NCI-H1048 (cell line): ENCODE measurements around the gene ENKUR.
"Not testable (repeated sequence)": the region's sequence is repeated elsewhere in the genome, so short reads cannot be mapped to it uniquely, and the experiment has no call there.

Source experiments
- DNase-seq: peaks from one replicate; lab custom pipeline; 2025; lab: John Stamatoyannopoulos, UW

ENKUR gene

DNA sequence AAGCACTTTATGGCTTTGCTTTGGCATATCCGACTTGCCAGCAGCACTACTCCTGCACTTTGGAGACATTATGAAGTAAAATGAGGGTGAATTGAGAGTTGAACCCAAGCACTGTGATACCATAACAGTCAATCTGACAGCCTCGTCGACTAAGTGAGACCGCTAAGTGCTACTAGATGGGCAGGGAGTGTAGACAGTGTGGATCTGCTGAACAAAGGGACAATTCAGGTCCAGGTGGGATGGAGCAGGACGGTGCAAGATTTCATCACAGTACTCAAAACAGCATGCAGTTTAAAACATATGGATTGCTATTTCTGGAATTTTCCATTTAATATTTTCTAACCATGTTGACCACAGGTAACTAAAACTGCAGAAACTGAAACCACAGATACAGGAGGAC, 42.8 kb downstream of the ENKUR start:
- DNase-seq, result no peak

DNA sequence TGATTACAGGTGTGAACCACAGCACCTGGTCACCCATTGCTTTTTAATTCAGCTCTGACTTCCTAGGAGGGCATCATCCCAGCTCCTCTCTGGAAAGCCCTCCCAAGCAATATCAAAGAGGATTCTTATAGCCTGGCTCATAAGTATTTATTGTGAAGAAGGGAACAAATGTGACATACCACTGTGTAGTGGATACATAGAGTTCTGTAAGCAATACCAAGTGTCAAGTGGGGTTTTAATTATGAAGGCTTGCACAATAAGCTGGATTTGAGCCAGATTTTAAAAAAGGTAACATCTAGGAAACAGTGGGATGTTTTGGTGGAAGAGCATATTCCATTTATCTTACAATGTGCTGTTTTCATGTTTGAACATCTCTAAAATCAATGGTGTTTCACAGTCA, 44.6 kb downstream of the ENKUR start:
- DNase-seq, result no peak

DNA sequence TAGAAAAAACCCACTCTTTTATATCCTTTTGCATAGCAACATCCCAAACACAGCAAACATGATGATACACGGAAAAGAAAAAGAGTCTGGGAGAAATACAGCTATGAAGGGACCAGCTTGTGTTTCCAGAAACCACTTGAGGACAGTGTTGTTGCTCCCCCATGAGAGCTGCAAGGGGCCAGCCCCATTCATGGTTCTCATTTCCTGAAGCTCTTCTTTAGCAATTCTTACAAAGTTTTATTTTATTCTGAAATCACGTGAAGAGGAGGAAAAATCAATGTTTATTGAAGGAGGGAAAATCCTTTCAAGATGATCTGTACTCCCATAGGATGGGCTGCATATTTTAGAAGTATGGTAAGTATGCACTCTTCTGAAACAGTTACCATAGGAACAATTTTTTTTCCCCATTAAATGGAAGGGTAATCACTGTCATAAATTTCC, 46.1 kb downstream of the ENKUR start:
- no peak for DNase-seq

DNA sequence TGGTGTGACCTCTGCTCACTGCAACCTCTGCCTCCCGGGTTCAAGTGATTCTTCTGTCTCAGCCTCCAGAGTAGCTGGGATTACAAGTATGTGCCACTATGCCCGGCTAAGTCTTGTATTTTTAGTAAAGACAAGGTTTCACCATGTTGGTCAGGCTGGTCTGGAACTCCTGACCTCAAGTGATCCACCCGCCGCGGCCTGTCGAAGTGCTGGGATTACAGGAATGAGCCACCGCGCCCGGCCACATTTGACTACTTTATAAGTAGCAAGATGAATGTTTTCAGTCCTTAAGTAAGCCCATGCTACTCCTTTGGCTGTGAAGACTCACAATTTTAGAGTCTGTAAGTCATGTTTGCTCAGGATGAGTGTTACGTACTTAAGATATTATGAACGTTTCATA, 47.0 kb downstream of the ENKUR start:
- DNase-seq, result not testable (repeated sequence)

DNA sequence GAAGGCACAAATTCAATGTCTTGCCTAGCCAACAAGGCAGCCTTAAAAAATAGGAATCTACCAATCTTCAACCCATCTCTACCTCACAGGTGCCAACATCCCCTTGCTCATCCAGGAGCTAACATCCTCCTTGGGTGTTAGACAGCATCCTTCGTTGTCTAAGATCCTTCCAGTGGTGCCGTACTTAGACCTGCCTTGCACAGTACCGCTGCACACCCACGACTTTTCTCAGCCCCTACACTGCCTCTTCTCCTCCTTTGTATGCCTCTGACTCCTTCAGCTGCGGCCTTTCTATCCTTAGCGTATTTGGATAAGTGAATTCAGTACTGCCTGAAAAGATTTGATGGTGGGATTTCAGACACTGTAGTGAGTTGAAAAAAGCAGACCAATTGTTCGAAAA, 47.6 kb downstream of the ENKUR start:
- no peak for DNase-seq

DNA sequence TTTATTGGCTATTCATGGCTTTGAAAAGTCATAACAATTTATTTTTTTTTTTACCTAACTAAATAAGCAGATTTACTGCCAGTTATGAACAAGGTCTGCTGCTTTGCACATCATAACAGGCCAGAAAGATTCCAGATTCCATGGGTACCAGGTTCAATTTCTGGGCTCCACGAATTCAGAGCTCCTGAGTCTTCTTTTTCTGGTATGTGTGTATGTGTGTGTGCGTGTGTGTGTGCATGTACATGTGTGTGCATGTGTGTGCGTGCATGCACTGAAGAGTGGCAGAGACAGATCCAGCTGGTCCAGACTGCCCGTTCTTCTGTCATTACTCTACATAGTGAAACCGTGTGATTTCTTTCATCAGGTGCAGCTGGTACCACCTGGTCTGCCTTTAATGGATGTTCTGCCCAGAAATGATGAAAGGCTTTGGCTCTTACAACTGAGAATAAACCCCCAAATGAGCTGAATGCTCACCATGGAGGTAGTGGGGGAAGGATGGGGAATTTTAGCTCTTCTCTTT, 48.9 kb downstream of the ENKUR start:
- no peak for DNase-seq

DNA sequence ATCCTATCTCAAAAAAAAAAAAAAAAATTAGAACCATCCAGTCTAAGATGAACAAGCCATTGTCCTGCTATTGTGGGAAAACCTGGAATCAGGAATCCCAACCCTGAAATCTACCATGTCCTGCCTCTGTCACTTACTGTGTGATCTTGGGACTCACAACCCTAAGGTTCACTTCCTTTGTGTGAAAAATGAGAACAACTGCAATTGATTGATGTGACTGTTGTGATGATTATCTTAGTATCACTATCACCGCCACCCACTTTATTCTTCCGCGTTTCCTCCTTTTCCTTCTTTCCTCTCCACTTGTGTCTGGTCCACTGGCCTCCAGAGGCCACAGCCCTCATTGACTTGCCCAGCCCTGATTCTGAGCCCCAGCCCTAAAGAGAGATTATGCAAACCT, 50.9 kb downstream of the ENKUR start:
- DNase-seq, result no peak

DNA sequence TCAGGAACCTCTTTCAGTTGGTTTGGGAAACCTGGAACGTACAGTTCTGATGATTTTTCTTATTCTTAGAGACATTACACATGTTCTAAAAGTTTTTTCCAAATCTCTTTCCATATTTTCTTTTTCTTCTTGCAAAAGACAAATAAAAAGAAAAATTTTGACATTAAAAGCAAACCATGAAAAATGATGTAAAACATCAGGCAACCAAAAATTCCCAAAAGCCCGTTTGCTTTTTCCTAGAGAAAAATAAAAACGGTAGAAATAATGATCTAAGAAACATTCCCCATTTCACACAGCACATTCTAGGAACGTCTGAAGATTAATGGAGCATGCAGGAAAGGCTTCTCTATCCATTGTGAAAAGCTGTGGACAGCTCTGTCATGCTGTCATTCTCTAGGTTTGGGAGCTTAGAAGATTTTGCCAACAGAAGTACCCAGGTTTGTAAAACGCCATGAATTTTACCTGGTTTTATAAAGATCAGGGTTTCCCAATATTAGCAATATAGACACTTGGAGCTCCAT, 52.4 kb downstream of the ENKUR start:
- no peak for DNase-seq

DNA sequence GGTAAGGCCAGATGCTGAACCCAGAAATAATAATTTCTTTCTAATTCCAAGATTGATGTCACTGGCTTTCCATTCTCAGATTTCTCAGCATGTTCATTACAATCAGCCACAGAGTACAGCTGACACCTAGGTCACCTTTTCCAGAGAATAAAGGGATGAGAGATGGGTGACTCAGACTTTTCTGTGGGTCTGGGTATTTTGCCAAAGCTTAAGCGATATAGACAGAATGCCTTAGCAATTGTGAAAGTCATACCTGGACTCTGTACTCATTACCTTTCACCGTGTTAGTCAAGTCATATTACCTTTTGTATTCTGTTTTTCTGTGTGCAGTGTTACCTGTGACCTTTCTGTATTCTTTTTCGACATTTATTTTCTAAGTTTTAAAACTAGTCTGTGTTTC, 53.0 kb downstream of the ENKUR start:
- no peak for DNase-seq

DNA sequence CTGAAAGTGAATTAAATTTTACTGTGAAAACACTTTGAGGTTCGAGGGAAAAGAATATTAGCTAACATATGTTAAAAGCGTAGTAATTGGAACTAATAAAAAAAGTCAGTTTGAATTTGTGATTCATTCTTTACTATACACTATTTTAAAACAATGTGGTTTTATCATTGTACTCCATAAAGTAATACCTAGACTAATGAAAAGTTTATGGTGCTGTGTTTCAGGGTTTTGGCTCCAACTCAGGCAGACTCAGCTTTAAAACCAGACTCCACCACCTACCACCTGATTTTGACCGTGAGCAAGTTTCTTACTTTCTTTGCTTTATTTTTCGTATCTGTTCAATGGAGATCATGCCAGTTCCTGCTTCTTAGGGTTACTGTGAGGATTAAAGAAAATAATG, 54.4 kb downstream of the ENKUR start:
- DNase-seq, result no peak

DNA sequence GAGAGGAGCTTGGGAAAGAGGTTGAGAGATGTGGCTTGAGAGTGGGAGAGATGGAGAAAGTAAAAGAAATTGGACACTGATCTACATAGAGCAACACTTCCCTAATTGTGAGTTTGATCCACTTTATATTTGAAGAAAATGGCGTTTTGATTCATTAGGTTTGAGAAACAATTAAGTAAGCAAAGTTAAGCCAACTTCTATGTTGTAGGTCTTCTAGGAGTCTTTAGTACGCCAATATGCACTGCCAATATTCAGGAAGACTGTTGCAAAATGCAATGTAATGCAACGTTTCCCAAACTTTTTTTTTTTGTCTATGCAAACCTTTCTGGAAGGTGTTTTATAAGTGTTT, 56.6 kb downstream of the ENKUR start:
- no peak for DNase-seq

DNA sequence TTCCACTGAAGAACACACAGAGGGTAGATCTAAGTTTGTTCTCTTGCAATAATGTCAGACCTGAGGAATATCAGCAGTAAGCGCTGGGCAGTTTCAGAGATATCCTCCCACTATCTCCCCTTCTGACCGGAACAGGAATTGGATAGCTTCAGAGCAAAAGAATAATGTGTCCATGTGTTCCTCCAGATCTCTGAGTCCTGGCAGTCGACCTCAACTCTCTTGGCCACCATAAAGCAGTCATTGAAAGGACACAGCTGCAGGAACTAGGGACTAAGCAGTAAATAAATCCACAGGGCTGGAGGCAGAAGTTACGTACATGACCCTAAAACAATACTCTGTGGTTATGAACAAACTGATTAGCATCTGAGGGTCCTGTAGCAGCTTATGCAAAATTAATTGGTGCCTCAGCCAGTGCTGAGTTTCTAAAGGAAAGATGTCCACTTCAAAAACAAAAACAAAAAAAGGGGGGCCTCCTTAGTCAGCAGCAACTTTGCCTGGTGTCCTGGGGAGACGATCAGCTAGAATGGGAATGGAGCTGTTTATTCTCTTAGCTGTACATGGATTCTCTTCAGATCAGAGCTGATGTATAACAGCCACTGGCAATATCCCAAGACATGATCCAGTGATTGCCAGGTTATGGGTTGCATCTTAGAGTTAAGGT, 57.1 kb downstream of the ENKUR start:
- DNase-seq, result no peak

DNA sequence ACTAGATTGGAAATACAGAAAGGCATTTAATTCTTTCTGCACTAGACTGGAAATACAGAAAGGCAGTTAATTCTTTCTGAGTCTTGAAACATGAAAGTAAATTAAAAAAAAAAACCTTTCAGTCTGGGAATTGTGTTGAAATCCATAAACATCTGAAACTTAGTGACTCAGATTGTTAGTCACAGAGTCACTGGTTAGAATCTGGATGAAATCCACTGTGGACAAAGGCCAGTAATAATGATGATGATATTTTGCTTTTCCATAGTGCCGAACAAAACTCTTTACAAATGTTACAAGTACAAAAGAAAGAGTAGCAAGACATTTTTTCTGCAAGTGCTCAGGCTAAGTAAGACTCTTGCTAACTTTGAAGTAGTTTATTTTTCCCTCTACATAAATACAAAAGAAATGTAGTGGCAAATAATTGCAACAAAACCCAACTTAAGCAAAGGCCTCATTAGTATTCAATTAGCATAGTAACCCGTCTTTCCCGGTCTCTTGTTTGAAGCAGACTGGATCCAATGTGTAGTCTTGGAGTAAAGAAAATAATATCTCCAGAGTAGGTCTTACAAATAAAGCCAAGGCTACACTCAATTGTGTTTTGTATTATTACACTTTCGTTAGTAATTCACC, 57.8 kb downstream of the ENKUR start:
- no peak for DNase-seq

DNA sequence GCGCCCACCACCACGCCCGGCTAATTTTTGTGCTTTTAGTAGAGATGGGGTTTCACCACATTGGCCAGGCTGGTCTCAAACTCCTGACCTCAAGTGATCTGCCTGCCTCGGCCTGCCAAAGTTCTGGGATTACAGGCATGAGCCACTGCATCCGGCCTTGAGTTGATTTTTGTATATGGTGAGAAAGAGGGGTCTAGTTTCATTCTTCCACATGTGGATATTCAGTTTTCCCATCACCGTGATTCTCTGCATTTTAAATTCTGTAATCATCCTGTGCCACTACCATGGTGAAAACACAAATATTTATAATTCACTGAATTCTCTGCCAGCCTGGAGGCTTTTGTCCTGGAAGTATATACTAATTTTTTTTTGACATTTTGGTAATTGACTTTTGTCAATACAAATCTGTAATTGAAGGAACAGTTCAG, 58.3 kb downstream of the ENKUR start:
- not testable (repeated sequence) for DNase-seq

DNA sequence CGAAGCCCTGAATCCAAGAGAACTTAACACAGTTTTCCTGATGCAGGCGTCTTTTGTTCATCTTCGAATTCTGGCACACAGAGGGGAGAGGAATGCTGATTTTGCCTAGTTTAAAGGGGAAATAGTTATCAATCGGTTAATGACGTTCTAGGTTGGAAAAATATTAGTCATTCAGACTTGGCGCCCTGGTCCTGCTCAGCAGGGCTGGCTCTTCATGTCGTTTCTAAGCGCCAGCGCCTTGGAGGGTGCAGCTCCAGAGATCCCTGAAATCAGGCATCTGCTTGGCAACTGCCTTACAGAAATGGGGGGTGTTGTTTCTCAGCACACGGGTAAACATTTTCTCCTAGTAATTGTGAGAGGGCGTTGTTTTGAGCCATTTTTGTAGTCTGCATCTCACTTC, 62.3 kb downstream of the ENKUR start:
- no peak for DNase-seq

DNA sequence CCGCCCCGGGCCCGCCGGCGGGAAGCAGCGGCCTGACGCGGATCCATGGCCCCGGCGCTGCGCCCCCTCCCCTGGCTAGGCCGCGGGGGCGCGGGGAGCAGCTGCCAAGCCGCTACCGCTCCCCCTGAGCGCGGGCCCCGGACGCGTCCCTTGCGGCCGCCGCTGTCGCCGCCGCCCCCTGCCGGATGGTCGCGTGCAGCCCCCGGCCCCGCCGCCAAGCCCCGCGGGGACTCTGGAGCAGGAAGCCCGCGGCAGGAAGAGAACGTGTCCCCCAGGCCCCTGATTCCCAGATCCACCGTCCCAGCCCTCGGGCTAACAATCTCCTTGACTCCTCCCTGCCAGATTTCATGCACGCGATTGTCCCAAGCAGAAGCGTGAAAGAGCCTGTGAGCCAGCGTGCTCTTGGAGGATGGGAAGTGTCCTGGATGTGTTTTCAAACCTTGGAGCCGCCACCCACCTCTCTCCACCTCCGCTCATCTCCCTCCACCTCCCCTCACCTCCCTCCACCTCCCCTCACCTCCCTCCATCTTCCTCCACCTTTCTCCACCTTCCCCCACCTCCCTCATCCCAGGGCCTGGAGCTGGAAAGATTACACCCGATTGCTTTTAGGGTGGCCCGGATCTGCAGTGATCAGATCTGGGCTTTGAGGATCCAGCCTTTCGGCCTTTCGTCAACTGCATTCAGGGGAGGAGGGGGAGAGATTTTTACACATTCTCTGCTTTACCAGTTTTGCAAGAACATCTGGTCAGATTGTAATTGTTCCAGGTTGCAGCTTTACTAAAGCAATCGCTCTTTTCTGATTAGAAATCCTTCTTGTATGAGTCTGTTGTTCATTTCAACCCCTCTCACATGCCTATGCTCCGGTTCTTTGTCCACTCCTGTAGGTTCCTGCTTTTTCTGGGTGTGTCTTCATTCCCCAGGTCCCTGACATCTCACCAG, 63.0 kb downstream of the ENKUR start:
- no peak for DNase-seq

DNA sequence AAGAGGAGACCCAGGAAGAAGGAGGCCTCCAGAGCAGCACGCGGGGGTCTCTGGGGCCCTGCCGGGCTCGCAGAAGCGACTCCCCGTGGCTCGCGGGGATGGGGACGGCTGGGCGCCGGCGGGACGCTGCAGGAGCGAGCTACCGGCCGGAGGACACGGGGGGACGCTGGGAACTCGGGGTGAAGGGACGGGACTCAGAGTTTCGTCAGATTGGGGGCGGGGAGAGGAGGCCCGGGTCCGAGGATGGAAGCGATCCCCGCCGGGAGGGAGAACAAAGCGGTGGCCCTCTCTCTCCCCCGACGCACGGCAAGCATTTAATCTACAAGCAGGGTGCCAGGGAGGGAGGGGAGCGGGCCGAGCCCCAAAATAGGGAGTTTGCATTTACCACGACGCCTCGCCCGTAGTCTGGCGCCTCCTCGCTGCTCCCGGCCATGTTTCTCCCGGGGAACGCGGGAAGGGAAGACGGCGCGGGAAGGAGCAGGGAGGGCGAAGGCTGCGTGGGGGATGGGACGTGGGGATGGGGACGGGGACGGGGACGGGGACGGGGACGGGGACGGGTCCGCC, 63.7 kb downstream of the ENKUR start, which contains the start of gene PRTFDC1:
PRTFDC1 (minus strand) TSS at position 464 of the 564 bp plus-strand sequence; CDS start at position 433, 31 bp downstream.
- no peak for DNase-seq

DNA sequence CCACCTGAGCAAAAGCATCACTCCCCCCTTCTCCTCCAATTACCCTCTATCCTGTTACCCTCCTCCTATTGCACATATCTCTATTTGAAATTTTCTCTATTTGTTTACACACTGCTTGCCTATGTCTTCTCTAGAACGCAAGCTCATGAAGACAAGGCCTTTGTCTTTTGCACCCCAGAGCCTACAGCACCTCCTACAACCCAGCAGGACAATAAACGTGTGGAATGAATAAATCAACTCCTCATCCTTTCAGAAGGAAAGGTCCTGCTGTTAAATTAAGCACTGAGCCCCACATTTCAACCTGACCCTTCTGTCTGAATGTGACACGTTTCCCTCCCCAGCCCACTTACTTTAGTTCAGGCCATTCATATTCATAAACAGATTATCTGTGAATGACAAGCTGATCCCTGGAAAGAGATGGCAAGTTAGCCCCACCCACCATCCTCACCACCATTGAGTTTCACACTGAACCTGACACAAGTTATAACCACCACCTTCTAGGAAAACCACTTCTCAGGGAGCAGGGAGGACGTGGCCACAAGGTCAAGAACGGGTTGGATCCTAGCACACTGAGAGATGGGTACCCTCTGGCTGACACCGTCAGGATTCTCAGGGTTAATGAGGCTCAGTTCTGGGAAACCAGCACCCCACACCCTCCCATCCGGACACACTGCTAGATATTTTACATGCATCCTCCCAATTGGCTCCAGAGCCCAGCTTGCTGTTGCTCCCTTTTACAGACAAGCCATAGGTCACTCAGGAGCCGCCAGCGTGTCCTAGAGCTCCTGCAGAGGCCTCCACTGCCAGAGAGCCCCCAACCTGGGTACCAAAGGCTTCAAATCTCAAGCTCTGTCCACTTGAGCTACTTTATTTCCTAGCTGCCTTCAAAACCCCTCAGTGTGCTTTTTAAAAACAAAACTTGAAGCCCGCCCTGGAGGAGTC, 64.5 kb downstream of the ENKUR start:
- no peak for DNase-seq

DNA sequence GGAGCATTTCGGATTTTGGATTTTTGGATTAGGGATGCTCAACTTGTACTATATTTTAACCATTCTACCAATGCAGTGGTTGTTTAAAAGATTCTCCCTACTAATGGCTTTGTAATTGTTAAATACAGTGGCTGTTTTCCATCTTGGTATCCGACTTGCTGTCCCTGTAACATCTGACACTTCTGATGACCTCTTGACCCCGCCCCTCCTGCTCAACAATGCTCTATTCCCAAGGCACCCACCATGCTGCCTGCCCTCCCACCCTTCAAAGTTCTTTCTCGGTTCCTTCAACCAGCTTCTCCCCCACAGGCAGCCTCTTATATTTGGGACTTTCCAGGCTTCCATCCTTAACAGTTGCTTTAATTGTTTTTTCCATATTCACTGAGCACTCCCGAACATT, 65.5 kb downstream of the ENKUR start:
- no peak for DNase-seq

DNA sequence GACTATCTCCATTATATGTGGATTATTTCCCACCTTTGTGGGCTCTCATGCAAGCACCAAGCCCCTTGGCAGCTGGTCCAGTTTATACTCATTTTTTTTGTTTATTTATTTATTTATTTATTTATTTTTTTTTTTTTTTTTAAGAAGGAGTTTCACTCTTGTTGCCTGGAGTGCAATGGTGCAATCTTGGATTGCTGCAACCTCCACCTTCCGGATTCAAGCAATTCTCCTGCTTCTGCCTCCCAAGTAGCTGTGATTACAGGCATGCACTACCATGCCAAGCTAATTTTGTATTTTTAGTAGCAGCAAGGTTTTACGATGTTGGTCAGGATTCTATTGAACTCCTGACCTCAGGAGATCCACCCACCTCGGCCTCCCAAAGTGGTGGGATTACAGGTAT, 66.3 kb downstream of the ENKUR start:
- DNase-seq, result no peak
